Medulla oblongata (tissue), 1 donor: Measurements from ENCODE around the gene C1orf146.
"Not testable (repeated sequence)": the region's sequence is repeated elsewhere in the genome, so short reads cannot be mapped to it uniquely, and the experiment has no call there.

ENCODE experiments used
- DNase-seq: peaks from one replicate; pipeline ENCODE4 v3.0.0-alpha.2; 2015; ENCODE audit errors: extremely low spot score

C1orf146 gene

DNA sequence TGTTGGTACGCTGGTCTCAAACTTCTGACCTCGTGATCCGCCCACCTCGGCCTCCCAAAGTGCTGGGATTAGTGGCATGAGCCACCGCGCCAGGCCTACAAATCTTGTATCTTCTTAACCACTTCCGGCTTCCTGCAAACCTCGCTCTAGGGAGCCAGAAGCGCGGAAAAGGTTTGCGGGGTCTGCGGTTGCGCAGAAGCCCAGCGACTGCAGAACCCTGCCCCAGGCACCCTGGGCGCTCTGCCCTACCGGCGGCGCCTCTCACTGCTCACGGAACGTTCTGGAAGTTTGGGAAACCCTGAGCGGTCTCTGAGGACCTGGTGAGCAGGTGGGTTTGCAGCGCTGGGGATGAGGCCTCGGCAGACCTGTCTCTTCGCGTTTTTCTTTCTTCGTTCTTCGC, at the start of gene C1orf146:
Gene C1orf146, plus strand, starts transcription at position 195 of the 400 bp plus-strand sequence. CDS start 13,506 bp downstream, outside the sequence.
- DNase-seq = no peak

- peak; percentile 15 for DNase-seq
These were observed 49.1 kb upstream of the C1orf146 start for GRCh38 chr1:92168657-92169056.

DNA sequence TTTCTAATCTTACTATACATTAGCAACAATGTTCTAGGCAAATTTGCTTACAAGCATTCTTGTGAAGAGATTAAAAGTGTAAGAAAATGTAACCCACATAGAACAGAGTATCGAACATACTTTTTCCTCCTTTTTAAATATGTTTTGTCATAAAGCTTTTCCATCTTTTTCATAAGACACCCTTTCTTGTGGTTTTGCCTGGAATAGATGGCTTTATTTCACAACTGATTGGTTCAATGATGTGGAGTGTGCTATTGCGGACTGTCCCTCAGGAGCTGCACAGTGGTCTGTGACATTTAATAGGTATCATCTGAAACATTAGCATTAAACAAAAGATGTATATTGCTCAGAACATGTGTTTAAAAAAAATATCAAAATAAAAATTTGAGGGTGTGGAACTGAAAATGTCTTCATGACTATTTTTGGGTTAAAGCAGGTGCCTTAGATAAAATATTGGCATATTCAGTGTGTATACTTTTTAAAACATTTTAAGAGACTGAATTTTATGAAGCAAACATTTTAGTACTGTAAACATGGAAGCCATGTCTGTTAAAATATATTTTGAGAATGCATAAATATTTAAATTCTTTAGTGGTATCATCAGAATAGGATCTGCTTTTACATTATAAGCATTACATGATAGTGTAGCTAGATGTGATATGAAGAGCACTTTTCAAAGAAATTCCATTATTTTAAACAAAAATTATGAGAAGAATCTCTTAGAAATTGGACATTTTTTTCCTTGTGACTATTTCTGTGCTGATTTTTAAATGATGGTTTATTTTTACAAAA, 48.3 kb upstream of the C1orf146 start:
- no peak for DNase-seq

DNA sequence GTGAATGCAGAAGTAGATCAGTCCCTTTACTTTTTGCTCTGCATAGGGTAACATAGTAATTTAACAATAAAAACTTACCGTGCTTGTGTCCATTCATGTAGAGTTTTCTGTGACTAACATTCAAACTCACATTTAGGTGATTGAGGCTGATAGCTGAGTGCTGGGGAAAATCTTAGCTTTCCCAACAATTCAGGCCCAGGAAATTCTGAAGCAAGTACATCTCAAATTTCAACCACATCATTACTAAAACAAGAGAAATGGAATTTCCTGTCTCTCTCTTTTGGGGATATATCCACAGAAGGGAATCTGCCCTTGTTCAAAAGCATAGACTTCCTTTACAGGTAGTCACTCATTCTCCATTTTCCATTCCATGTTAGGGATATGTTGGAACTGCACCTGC, 33.1 kb upstream of the C1orf146 start:
- DNase-seq = no peak

DNA sequence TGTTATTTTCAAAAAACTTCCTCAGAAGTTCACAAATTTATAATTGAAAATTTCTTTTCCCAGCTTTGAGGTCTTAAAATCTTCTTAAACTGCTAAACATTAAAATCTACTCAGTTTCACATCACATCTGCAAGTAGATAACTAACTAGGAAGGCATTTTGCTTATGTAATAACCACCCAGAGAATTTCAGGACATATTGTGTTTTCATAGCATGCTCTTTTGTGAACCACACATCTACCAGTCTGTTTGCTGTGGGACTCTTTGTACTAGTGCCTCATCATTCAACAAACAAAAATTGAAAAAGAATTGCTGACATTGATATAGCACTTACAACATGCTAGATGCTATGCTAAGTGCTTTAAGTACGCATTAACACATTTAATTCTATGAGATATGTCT, 31.6 kb upstream of the C1orf146 start:
- no peak for DNase-seq

DNA sequence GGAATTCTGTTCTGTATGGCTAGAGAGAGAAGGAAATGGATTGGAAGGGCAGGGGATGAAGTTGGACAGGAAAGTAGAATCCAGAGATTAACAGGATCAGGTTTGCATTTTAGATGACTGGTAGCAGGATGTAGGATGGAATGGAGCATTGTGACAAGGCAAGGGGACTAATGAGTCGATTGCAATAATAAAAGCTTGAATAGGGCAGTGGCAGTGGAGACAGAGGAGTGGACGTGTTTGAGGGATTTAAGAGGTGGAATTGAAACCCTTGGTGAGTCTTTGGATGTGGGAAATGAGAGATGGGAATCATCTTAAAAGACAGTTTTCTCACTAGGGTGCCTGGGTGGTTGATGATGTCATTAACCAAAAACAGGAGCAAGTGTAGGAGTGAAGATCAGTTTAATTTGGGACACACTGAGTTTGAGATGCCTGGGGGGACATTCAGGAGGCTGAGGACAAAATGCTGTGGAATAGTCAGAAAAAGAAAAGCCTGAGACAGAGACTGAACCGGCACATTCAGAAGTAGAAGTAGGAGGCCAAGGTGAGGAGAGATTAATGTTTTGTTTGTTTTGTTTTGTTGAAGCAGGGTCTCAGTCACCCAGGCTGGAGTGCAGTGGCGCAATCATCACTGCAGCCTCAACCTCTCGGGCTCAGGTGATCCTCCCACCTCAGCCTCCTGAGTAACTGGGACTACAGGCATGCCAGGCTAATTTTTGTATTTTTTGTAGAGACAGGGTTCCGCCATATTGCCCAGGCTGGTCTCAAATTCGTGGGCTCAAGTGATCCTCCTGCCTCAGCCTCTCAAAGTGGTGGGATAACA, 29.1 kb upstream of the C1orf146 start:
- DNase-seq = no peak

DNA sequence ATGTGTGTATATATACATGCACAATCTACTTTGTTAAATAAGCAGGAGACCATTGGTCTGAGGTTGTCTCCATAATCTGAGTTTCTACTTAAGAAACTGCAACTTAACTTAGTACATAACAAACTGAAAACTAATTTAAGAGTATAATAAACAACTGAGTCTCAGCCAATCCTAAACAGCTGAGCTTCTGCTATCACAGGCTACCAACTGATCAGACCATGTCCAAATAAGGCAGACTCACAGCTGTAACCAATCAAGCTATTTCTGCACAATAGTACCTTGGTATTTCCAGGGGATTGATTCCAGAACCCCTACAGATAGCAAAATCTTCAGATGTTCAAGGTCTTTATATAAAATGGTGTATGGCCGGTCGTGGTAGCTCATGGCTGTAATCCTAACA, 26.0 kb upstream of the C1orf146 start:
- DNase-seq = no peak

DNA sequence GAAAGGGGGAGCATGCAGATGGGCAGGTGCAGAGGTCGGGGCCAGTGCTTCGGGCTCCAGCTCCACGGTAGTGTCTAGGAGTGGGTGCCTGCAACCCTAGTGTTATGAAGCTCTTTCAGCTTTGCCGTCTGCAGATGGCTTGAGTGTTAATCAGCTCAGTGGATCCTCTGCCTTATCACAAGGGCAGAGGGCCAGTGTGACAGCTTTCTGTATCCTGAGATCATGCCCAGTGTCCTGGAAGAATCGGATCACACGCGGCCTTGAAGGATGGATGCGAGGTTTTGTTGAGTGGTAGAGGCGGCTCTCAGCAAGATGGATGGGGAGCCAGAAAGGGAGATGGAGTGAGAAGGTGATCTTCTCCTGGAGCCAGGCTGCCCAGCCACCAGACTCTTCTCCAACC, 25.5 kb upstream of the C1orf146 start:
- DNase-seq = no peak

DNA sequence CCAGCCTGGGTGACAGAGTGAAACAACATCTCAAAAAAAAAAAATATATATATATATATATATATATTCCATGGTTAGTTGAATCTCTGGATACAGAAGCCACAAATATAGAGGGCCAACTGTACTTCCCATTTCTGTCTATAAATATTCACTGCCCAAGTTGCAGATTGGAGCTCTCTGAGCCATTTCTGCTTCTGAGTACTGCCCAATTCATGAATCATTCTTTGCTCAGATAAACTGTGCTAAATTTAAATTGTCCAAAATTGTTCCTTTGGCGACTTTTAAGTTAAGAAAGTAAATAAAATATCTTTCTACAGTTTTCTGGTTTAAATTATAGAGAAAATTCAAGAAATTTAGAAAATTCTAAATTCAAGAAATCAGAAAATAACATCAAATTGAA, 23.2 kb upstream of the C1orf146 start:
- no peak for DNase-seq

DNA sequence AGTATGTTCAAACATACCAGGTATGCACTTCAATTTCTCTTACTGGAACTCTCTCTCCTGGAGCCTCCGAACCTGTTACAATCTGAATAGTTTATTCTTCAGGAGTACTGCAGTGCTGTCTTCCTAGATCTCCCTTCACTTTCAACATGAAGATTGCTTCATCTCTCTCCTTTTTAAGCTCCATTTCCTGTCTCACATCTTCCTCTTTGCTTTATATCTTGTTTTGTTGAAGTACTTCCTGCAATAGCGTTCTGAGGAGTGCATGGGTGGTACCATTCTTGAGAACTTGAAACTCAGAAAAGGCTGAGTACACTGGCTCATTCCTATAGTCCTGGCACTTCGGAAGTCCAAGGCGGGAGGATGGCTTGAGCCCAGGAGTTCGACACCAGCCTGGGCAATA, 15.7 kb upstream of the C1orf146 start:
- no peak for DNase-seq

GRCh38 chr1:92203105-92203504, 14.6 kb upstream of the C1orf146 start:
- DNase-seq = no peak

- no peak for DNase-seq
These were observed 7.0 kb upstream of the C1orf146 start for GRCh38 chr1:92210701-92211100.

- DNase-seq = no peak
These were observed 6.5 kb upstream of the C1orf146 start for GRCh38 chr1:92211166-92211565.

DNA sequence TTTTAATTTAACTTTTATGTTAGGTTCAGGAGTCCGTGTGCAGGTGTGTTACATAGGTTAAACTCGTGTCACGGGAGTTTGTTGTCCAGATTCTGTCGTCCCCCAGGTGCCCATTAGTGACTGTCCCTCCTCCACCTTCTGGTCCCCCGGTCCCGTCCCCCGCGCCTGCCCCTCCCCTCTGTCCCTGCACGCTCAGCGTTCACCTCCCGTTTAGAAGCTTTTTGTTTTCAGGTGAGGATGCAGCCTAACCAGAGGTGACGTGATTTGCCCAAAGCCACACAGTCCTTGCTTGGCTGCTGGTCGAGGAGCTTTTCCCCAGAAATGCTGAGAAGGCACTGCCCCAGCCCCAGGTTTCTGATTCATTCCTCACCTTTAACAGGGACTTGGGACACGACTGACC, 844 bp downstream of the C1orf146 start:
- DNase-seq = no peak

DNA sequence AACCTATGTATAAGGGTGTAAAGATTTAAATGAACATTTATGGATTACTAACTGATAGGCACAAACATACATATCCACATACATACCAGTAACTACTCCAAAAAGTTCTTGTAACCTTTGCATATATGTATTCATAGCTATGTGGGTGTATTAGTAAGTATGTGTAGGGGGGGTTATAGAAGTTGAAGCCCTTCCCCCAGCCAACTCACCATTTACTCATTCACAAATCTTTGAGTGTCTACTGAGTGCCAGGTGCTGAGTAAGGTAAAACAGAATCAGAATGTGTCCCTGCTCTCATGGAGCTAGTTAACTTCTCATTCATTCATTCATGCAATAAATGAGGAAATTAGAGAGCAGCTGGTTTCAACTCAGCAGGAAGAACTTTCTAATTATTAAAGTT, 1.3 kb downstream of the C1orf146 start:
- no peak for DNase-seq

DNA sequence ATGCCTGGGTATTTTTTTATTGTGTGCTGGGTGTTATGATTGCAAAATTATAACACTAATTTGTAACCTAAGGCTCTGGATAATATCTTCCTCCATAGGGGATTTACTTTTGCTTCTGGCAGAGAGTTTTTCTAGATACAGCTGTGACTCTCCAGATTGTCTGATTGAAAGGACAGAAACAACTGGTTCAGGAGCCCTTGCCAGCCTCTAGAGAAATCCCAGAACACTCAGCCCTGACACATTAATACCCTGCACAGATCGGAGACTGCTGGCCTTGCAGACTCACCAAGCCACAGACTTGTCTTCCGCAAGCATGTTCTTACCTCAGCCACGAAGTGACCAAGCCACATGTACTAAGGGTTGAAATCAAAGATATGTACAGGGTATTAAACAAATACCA, 10.7 kb downstream of the C1orf146 start:
- no peak for DNase-seq

- DNase-seq = no peak
These were observed 13.0 kb downstream of the C1orf146 start for GRCh38 chr1:92230736-92231135.

DNA sequence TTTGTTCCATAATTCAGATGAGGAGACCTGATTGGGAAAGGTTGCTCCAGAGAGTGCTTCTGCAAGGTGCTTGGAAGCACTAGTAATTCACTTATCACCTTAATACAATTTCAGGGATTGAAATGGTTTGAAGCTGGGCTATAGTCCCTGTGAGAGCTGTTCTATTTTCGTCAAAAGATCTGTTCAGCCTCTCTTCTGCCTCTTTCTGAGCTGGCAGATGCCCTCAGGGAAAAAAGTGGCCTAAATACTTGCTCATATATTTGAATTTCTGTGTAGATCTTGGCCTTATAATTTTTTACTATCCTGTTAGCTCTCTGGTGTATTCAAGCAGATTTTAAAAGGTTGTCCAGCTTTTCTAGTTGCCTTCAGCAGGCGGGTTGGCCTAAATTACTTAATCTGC, 22.3 kb downstream of the C1orf146 start:
- no peak for DNase-seq

- DNase-seq = no peak
These were observed 26.7 kb downstream of the C1orf146 start for GRCh38 chr1:92244376-92244775.

- DNase-seq = not testable (repeated sequence)
These were observed 37.0 kb downstream of the C1orf146 start for GRCh38 chr1:92254714-92255113.

- no peak for DNase-seq
These were observed 41.6 kb downstream of the C1orf146 start for GRCh38 chr1:92259350-92259749.

- no peak for DNase-seq
These were observed 44.8 kb downstream of the C1orf146 start for GRCh38 chr1:92262516-92262915.

DNA sequence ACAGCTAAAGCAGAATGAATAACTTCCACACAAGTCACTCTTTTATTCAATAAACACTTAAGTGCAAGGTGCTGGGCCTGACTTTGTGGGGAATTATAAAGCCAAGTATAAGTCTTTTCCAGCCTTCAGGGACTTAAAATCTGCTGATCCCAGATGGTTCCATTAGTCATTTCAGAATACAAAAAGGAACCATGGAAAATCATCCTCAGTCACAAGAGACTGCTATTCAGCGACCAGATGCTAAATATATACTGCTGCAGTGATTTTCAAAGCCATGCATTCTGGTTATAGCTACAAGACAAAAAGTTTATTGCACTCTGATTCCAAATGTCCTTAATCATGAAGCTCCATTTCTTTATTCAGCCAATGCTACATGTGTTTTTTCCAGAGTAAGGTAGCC, 55.3 kb downstream of the C1orf146 start:
- DNase-seq = no peak
